GM23248 (cell line): ENCODE measurements around the gene CTNNA3.

ENCODE experiments used
- EZH2 ChIP-seq: fragments of 200-600 bp; sonication (generic); IDR thresholded peaks from 2 replicates; pipeline ENCODE4 v1.6.1; 2018; ENCODE audit warnings: antibody characterized with exemption, mild to moderate bottlenecking; ENCODE audit not compliant: insufficient read depth, poor library complexity, severe bottlenecking
- EZH2phosphoT487 ChIP-seq: fragments of 200-600 bp; sonication (generic); IDR thresholded peaks from 2 replicates; pipeline ENCODE4 v1.6.1; 2018; ENCODE audit warnings: antibody characterized with exemption, moderate library complexity, mild to moderate bottlenecking, low read depth; ENCODE audit not compliant: insufficient read depth

GRCh38 chr10:66767707-66768106 lies 928.3 kb downstream of the CTNNA3 start:
- no peak for TF ChIP-seq EZH2
- no peak for TF ChIP-seq EZH2phosphoT487
